Endothelial cell of umbilical vein (primary cell): ENCODE results near the gene ANK2. TPM values are rescaled to one million over a fixed set of nuclear protein-coding genes. Genes with fewer than 3 reads are reported as not detected.

ENCODE experiments used
- BruUV-seq: library from RNA; stranded (reverse); fragments of 400-500 nt; replicated peaks from 2 replicates; lab custom pipeline; 2021; lab: Mats Ljungman, UMichigan
- CTCF ChIA-PET: fragments of 300-600, 350-600 bp; sonication (Branson Sonifier 250); formaldehyde crosslinking; loops from one replicate; lab custom pipeline; 2021; ENCODE audit warnings: antibody characterized with exemption, inconsistent platforms; lab: Charles Lee
- POLR2A ChIA-PET: fragments of 300-600, 350-600 bp; sonication (Branson Sonifier 250); formaldehyde crosslinking; loops from one replicate; lab custom pipeline; 2021; ENCODE audit warnings: antibody characterized with exemption, inconsistent platforms; lab: Charles Lee
- DNase-seq: peaks from one replicate; pipeline ENCODE4 v3.0.0-alpha.2; 2011; ENCODE audit warnings: low read depth, low spot score
- FAIRE-seq: peaks from 2 replicates; lab custom pipeline; 2011; peaks lifted over from hg19 to GRCh38; lab: Jason Lieb, UNC
- H2AFZ ChIP-seq: 2 replicates; pipeline ENCODE4 v1.6.0; 2012; ENCODE audit warnings: low read depth, low read length, control low read depth, inconsistent platforms
- H3K27ac ChIP-seq: 2 replicates; pipeline ENCODE4 v1.5.1; 2011; ENCODE audit warnings: low read depth, mild to moderate bottlenecking, control low read depth, low read length, moderate library complexity; ENCODE audit not compliant: insufficient read depth
- H3K27me3 ChIP-seq, 2 experiments: 2 replicates each; pipeline versions ENCODE4 v1.6.0 to v1.6.1; 2011; ENCODE audit warnings: low read length in 2 of 2, mixed read lengths in 1 of 2; ENCODE audit not compliant: control insufficient read depth in 2 of 2, insufficient read depth in 2 of 2
- H3K36me3 ChIP-seq, 2 experiments: 2 replicates in 1 of 2; 3 replicates in 1 of 2; pipeline ENCODE4 v1.5.1; 2011; ENCODE audit warnings: low read length in 2 of 2, mild to moderate bottlenecking in 1 of 2, moderate library complexity in 1 of 2; ENCODE audit not compliant: control insufficient read depth in 2 of 2, insufficient read depth in 2 of 2; ENCODE audit errors: extremely low read depth in 1 of 2
- H3K4me1 ChIP-seq: 3 replicates; pipeline ENCODE4 v1.5.1; 2011; ENCODE audit warnings: mild to moderate bottlenecking, low read length; ENCODE audit not compliant: control insufficient read depth, insufficient read depth; ENCODE audit errors: extremely low read depth
- H3K4me2 ChIP-seq: 2 replicates; pipeline ENCODE4 v1.6.1; 2011; ENCODE audit warnings: low read length, control low read depth, mixed read lengths; ENCODE audit not compliant: insufficient read depth
- H3K4me3 ChIP-seq, 3 experiments: fragments of 200-600 bp in 1 of 3; sonication (generic), shearing (Covaris generic) in 1 of 3; replicated peaks in 1 of 3; 2 replicates each; pipeline ENCODE4 v1.5.1; 2011 to 2016; ENCODE audit warnings: control low read depth in 3 of 3, low read length in 3 of 3, mild to moderate bottlenecking in 2 of 3, inconsistent platforms in 1 of 3, low read depth in 1 of 3, moderate library complexity in 1 of 3; ENCODE audit not compliant: insufficient read depth in 1 of 3
- H3K79me2 ChIP-seq: 2 replicates; pipeline ENCODE4 v1.6.0; 2012; ENCODE audit warnings: low read length, inconsistent platforms; ENCODE audit not compliant: control insufficient read depth, insufficient read depth
- H3K9ac ChIP-seq: replicated peaks from 2 replicates; pipeline ENCODE3; 2011; ENCODE audit warnings: low read length, control low read depth; ENCODE audit not compliant: insufficient read depth; ENCODE audit errors: extremely low read depth
- H3K9me1 ChIP-seq: replicated peaks from 3 replicates; pipeline ENCODE4 v1.6.0; 2011; ENCODE audit warnings: mild to moderate bottlenecking, low read length; ENCODE audit not compliant: control insufficient read depth, insufficient read depth; ENCODE audit errors: extremely low read depth
- H3K9me3 ChIP-seq: replicated peaks from 2 replicates; pipeline ENCODE4 v1.5.1; 2012; ENCODE audit warnings: low read length, inconsistent platforms; ENCODE audit not compliant: control insufficient read depth, insufficient read depth
- H4K20me1 ChIP-seq: replicated peaks from 2 replicates; pipeline ENCODE3; 2011; ENCODE audit warnings: mild to moderate bottlenecking, low read length; ENCODE audit not compliant: control insufficient read depth, insufficient read depth; ENCODE audit errors: extremely low read depth
- EZH2 ChIP-seq: IDR thresholded peaks from 2 replicates; pipeline ENCODE4 v1.6.1; 2012; ENCODE audit warnings: borderline replicate concordance, low read depth, mild to moderate bottlenecking, moderate library complexity, low read length, inconsistent platforms; ENCODE audit not compliant: severe bottlenecking
- FOS ChIP-seq: IDR thresholded peaks from 2 replicates; pipeline ENCODE4 v1.6.1; 2011; ENCODE audit warnings: mild to moderate bottlenecking, low read length, moderate library complexity, borderline replicate concordance; ENCODE audit not compliant: insufficient read depth
- GATA2 ChIP-seq: IDR thresholded peaks from 2 replicates; pipeline ENCODE4 v1.7.0; 2011; ENCODE audit warnings: low read depth, mild to moderate bottlenecking, moderate library complexity, mixed read lengths, low read length; ENCODE audit not compliant: insufficient read length, insufficient read depth
- JUN ChIP-seq: IDR thresholded peaks from 2 replicates; pipeline ENCODE4 v1.6.1; 2011; ENCODE audit warnings: borderline replicate concordance, low read depth; ENCODE audit not compliant: insufficient read length, insufficient read depth
- MYC ChIP-seq: IDR thresholded peaks from one replicate; pipeline ENCODE4 v1.6.1; 2011; ENCODE audit warnings: mild to moderate bottlenecking, low read depth, low read length
- POLR2A ChIP-seq: IDR thresholded peaks from 2 replicates; pipeline ENCODE4 v1.6.1; 2012; ENCODE audit warnings: low read depth, mild to moderate bottlenecking, control low read depth, low read length
- POLR2AphosphoS5 ChIP-seq: IDR thresholded peaks from 2 replicates; pipeline ENCODE4 v1.6.1; 2012; ENCODE audit warnings: low read depth, mild to moderate bottlenecking, control low read depth, low read length, moderate library complexity; ENCODE audit not compliant: insufficient read depth
- dilution Hi-C: fragments of 300-500 bp; cut with MboI; formaldehyde crosslinking; loops from one replicate; pipeline ENCODE4 v1.15.0; 2019; ENCODE audit warnings: low sequenced_read_pairs; ENCODE audit not compliant: extremely low pct_ligation_motif_present
- intact Hi-C: fragments of 100-400 bp; cut with micrococcal nuclease; formaldehyde crosslinking; loops from one replicate; pipeline ENCODE4 v1.10.0; 2022
- polyA plus RNA-seq, 4 experiments: library from polyadenylated mRNA; depleted of rRNA in 3 of 4; stranded (reverse) in 3 of 4; unstranded in 1 of 4; fragments of >200 nt; gene quantifications; 2 replicates each; pipeline versions ENCODE4 v1.2.1 to v1.2.3, GENCODE V29; 2011 to 2012; ENCODE audit warnings: missing spikeins in 1 of 4
- total RNA-seq: library from RNA; stranded (reverse); gene quantifications from 2 replicates; pipeline ENCODE4 v1.2.3, GENCODE V29; 2021
- TF ChIP-seq, protein P1 (sequence below), 2 donors: IDR thresholded peaks; 1 replicate in 1 of 2; 2 replicates in 1 of 2; pipeline ENCODE4 v1.5.1; 2011; ENCODE audit warnings: low read length in 2 of 2, mild to moderate bottlenecking in 2 of 2, moderate library complexity in 2 of 2, control low read depth in 1 of 2, inconsistent platforms in 1 of 2, low read depth in 1 of 2; ENCODE audit not compliant: insufficient read depth in 1 of 2; ENCODE audit errors: extremely low read depth in 1 of 2
- TF ChIP-seq, protein P2 (sequence below): IDR thresholded peaks from 2 replicates; pipeline ENCODE4 v1.6.1; 2011; ENCODE audit not compliant: insufficient read depth, insufficient read length

ANK2 gene
- total and polyA plus RNA-seq, 2 donors (not counting 3 experiments of a cell fraction or from before 2014, with no cell fraction given), result not detected

DNA sequence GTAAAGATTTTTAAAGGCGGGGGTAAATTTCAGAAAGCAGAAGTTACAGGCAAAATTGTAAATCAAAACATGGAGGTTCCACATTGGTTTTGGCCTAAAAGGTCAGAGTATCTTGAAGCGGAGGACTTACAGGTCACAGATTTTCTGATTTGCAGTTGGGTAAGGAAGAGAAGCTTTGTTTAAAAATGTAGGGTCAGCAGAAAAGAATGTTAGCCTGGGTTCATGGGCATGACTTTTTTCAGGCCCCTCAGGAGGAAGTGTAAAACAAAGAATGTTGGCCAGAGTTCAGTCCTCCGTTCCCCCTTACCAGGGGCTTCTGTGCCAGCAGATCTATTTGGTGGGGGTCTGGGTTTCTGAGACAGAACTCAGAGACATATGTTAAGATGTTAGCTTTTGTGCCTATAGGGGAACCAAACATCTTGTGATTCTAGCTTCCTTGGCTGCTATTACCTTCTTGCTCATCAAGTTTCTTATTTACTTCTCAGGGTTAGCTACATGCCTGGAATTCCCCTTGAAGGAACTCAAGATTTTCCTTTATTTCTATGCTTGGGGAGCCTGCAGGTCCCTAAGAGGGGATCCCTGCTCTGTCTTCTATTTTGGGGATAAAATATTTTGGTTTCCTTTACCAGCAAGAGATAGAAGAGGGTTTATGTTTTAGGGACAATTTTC lies 160.3 kb downstream of the ANK2 start:
- ChIA-PET POLR2A (no interaction called here), CTCF (no interaction called here)
- H3K4me2 ChIP-seq, result no peak overlapping the region
- H3K9ac ChIP-seq, result no peak overlapping the region
- no peaks in the 10 kb centered on the region for H3K9me3 ChIP-seq
- dilution Hi-C loops (no loop called here), intact Hi-C loops (no loop called here)
- H2AFZ ChIP-seq, result no peak overlapping the region
- H3K4me3 ChIP-seq, result no peak overlapping the region
- no peak overlapping the region for H3K27ac ChIP-seq
- no peaks in the 10 kb centered on the region for H3K79me2 ChIP-seq
- H4K20me1 ChIP-seq, result no peaks in the 10 kb centered on the region
- TF ChIP-seq, protein P1, sequence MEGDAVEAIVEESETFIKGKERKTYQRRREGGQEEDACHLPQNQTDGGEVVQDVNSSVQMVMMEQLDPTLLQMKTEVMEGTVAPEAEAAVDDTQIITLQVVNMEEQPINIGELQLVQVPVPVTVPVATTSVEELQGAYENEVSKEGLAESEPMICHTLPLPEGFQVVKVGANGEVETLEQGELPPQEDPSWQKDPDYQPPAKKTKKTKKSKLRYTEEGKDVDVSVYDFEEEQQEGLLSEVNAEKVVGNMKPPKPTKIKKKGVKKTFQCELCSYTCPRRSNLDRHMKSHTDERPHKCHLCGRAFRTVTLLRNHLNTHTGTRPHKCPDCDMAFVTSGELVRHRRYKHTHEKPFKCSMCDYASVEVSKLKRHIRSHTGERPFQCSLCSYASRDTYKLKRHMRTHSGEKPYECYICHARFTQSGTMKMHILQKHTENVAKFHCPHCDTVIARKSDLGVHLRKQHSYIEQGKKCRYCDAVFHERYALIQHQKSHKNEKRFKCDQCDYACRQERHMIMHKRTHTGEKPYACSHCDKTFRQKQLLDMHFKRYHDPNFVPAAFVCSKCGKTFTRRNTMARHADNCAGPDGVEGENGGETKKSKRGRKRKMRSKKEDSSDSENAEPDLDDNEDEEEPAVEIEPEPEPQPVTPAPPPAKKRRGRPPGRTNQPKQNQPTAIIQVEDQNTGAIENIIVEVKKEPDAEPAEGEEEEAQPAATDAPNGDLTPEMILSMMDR (IDR thresholded peaks at IDR 0.05; ENCODE audit: extremely low read depth in 1 of 2, insufficient read depth in 1 of 2, low read depth in 1 of 2, low read length in 2 of 2), result no peak
- TF ChIP-seq POLR2A (no peak), POLR2AphosphoS5 (no peak)
- no peaks in the 10 kb centered on the region for H3K4me1 ChIP-seq
- no peaks in the 10 kb centered on the region for H3K9me1 ChIP-seq
- no peak for FAIRE-seq
- DNase-seq, result no peak
- no peaks in the 10 kb centered on the region for H3K27me3 ChIP-seq
- BruUV-seq, result no TSS peak
- no peaks in the 10 kb centered on the region for H3K36me3 ChIP-seq

DNA sequence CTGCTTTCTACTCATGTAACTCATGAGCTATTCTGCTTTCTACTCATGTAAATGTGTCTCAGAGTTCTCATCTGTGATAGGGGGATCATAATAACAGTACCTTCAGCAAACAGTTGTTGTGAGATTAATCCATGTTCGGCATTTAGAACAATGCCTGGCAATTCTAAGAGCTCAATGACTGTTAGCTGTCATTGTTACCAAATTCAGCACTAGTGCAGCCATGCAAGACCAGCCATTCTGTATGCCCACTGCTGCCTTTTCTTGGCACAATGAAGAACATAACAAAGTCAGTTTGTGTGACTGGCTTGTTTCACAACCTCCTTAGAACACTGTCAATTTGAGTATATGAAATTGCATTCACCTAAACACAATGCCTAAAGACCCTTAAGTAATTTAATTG lies 163.2 kb downstream of the ANK2 start:
- FAIRE-seq, result no peak
- Histone ChIP-seq H3K4me3 (no peak overlapping the region), H3K9me1 (no peaks in the 10 kb centered on the region), H3K27ac (no peak overlapping the region), H3K9ac (no peak overlapping the region), H2AFZ (no peak overlapping the region), H4K20me1 (no peaks in the 10 kb centered on the region), H3K9me3 (no peaks in the 10 kb centered on the region), H3K27me3 (no peaks in the 10 kb centered on the region), H3K36me3 (no peaks in the 10 kb centered on the region), H3K4me2 (no peak overlapping the region), H3K4me1 (no peaks in the 10 kb centered on the region), H3K79me2 (no peaks in the 10 kb centered on the region)
- DNase-seq, result no peak
- dilution Hi-C loops (no loop called here), intact Hi-C loops (no loop called here)
- POLR2A ChIA-PET, result no interaction called here
- TF ChIP-seq MYC (no peak), POLR2AphosphoS5 (no peak), JUN (no peak), FOS (no peak), GATA2 (no peak), POLR2A (no peak), EZH2 (no peak)
- TF ChIP-seq, protein P2, sequence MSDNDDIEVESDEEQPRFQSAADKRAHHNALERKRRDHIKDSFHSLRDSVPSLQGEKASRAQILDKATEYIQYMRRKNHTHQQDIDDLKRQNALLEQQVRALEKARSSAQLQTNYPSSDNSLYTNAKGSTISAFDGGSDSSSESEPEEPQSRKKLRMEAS, result no peak
- TF ChIP-seq, protein P1 (IDR thresholded peaks at IDR 0.05; ENCODE audit: extremely low read depth in 1 of 2, insufficient read depth in 1 of 2, low read depth in 1 of 2, low read length in 2 of 2), result no peak
- BruUV-seq, result no TSS peak
- CTCF ChIA-PET, result interaction anchor here (0.9 kb wide), 1 partner anchor 9 kb away, joined by 4 read pairs; no protein-coding TSS in a partner anchor
